Natural killer cell treated with Interleukin-12 subunit alpha and Interleukin-12 subunit beta and Interleukin-15 and Interleukin-18, amount 100 ng/mL, for 72 hours (primary cell): ENCODE measurements around the gene DUSP15. TPM values are rescaled to one million over a fixed set of nuclear protein-coding genes. Genes with fewer than 3 reads are reported as not detected.
A peak's percentile ranks its signal among the peaks of the same experiment; 100 is the strongest.

Source experiments
- ATAC-seq, 2 donors: fragments of 150-1000 bp; cut with Tn5 transposase in 1 of 2; sonication (Bioruptor Pico), chemical (Tn5 transposase) in 1 of 2; 2 replicates each; pipeline ENCODE4 v1.10.0; 2021
- DNase-seq: peaks from one replicate; pipeline ENCODE4 v3.0.0; 2022; ENCODE audit warnings: low spot score
- H3K27ac Mint-ChIP-seq, 2 donors: 1 replicate in 1 of 2; 2 replicates in 1 of 2; pipeline ENCODE4 v1.8.0; 2022; ENCODE audit warnings: mixed read lengths in 2 of 2, mild to moderate bottlenecking in 1 of 2, moderate library complexity in 1 of 2
- H3K27me3 Mint-ChIP-seq, 2 donors: 1 replicate in 1 of 2; 2 replicates in 1 of 2; pipeline ENCODE4 v1.8.0; 2022; ENCODE audit warnings: mixed read lengths in 2 of 2
- H3K36me3 Mint-ChIP-seq: one replicate; pipeline ENCODE4 v1.8.0; 2022; ENCODE audit warnings: mixed read lengths
- H3K4me1 Mint-ChIP-seq, 2 donors: 1 replicate in 1 of 2; 2 replicates in 1 of 2; pipeline ENCODE4 v1.8.0; 2022; ENCODE audit warnings: low read depth in 2 of 2, mixed read lengths in 2 of 2, mild to moderate bottlenecking in 1 of 2
- H3K4me3 Mint-ChIP-seq: one replicate; pipeline ENCODE4 v1.8.0; 2022; ENCODE audit warnings: mixed read lengths
- H3K9me3 Mint-ChIP-seq: 2 replicates; pipeline ENCODE4 v1.8.0; 2022; ENCODE audit warnings: mixed read lengths
- total RNA-seq, 2 donors: library from RNA; stranded (reverse); gene quantifications; one replicate each; pipeline ENCODE4 v1.2.3, GENCODE V29; 2022

Gene DUSP15
- total RNA-seq, 2 donors from 2014 or later = not detected

GRCh38 chr20:31861135-31861384 lies 9.3 kb downstream of the DUSP15 start:
- Mint-ChIP-seq H3K27ac (no peak overlapping the region), H3K4me3 (no peak overlapping the region), H3K9me3 (no peaks in the 10 kb centered on the region), H3K4me1 (peaks cover 0 to 10% of the 10 kb centered on the region in 2 donors), H3K36me3 (no peaks in the 10 kb centered on the region), H3K27me3 (peaks cover 8 to 15% of the 10 kb centered on the region in 2 donors)
- no peak for DNase-seq
- no peak for ATAC-seq

- Mint-ChIP-seq H3K4me3 (no peak overlapping the region), H3K27ac (no peak overlapping the region)
- no peak for ATAC-seq
These were observed 9.8 kb downstream of the DUSP15 start for GRCh38 chr20:31860390-31861134.

GRCh38 chr20:31859998-31860380 lies 10.3 kb downstream of the DUSP15 start:
- peak overlapping the region; percentile 32 for H3K4me3 Mint-ChIP-seq
- H3K9me3 Mint-ChIP-seq = no peaks in the 10 kb centered on the region
- no peaks in the 10 kb centered on the region for H3K36me3 Mint-ChIP-seq
- peaks cover 8 to 15% of the 10 kb centered on the region in 2 donors for H3K27me3 Mint-ChIP-seq
- H3K27ac Mint-ChIP-seq = no peak overlapping the region
- ATAC-seq (no peak), DNase-seq (no peak)
- peaks cover 0 to 10% of the 10 kb centered on the region in 2 donors for H3K4me1 Mint-ChIP-seq

More at GRCh38 chr20:31860390-31861134, 9.8 kb downstream of the DUSP15 start:
- DNase-seq = no peak
- Mint-ChIP-seq H3K36me3 (no peaks in the 10 kb centered on the region), H3K27me3 (peaks cover 8 to 15% of the 10 kb centered on the region in 2 donors), H3K4me1 (peaks cover 0 to 10% of the 10 kb centered on the region in 2 donors), H3K9me3 (no peaks in the 10 kb centered on the region)

- peak overlapping the region; percentile 32 for H3K4me3 Mint-ChIP-seq
- DNase-seq (no peak), ATAC-seq (no peak)
- no peaks in the 10 kb centered on the region for H3K9me3 Mint-ChIP-seq
- peaks cover 0 to 10% of the 10 kb centered on the region in 2 donors for H3K4me1 Mint-ChIP-seq
- peaks cover 8 to 15% of the 10 kb centered on the region in 2 donors for H3K27me3 Mint-ChIP-seq
- no peak overlapping the region for H3K27ac Mint-ChIP-seq
- H3K36me3 Mint-ChIP-seq = no peaks in the 10 kb centered on the region
These were observed 10.9 kb downstream of the DUSP15 start for GRCh38 chr20:31859266-31859997.

GRCh38 chr20:31858760-31859083 lies 11.6 kb downstream of the DUSP15 start:
- H3K4me3 Mint-ChIP-seq = no peak overlapping the region
- DNase-seq (no peak), ATAC-seq (no peak)
- H3K36me3 Mint-ChIP-seq = no peaks in the 10 kb centered on the region
- no peak overlapping the region for H3K27ac Mint-ChIP-seq
- H3K27me3 Mint-ChIP-seq = peaks cover 10 to 15% of the 10 kb centered on the region in 2 donors
- peaks cover 0 to 10% of the 10 kb centered on the region in 2 donors for H3K4me1 Mint-ChIP-seq
- no peaks in the 10 kb centered on the region for H3K9me3 Mint-ChIP-seq

- H3K27ac Mint-ChIP-seq = no peak overlapping the region
- H3K4me3 Mint-ChIP-seq = no peak overlapping the region
- no peaks in the 10 kb centered on the region for H3K36me3 Mint-ChIP-seq
- DNase-seq = no peak
- peaks cover 11 to 15% of the 10 kb centered on the region in 2 donors for H3K27me3 Mint-ChIP-seq
- no peaks in the 10 kb centered on the region for H3K9me3 Mint-ChIP-seq
- no peak for ATAC-seq
- peaks cover 0 to 10% of the 10 kb centered on the region in 2 donors for H3K4me1 Mint-ChIP-seq
These were observed 12.2 kb downstream of the DUSP15 start for GRCh38 chr20:31857861-31858759.

GRCh38 chr20:31856516-31856915 lies 13.8 kb downstream of the DUSP15 start:
- Mint-ChIP-seq H3K27ac (no peak overlapping the region), H3K27me3 (peaks cover 11 to 16% of the 10 kb centered on the region in 2 donors), H3K4me3 (no peak overlapping the region), H3K9me3 (no peaks in the 10 kb centered on the region), H3K4me1 (peaks cover 0 to 4% of the 10 kb centered on the region in 2 donors), H3K36me3 (no peaks in the 10 kb centered on the region)
- DNase-seq (no peak), ATAC-seq (no peak)

- H3K27ac Mint-ChIP-seq = no peak overlapping the region
- no peak for ATAC-seq
- no peaks in the 10 kb centered on the region for H3K4me1 Mint-ChIP-seq
- no peaks in the 10 kb centered on the region for H3K36me3 Mint-ChIP-seq
- no peak for DNase-seq
- no peaks in the 10 kb centered on the region for H3K9me3 Mint-ChIP-seq
- peaks cover 22 to 26% of the 10 kb centered on the region in 2 donors for H3K27me3 Mint-ChIP-seq
- H3K4me3 Mint-ChIP-seq = no peak overlapping the region
These were observed 16.8 kb downstream of the DUSP15 start for GRCh38 chr20:31853481-31853880.

- Mint-ChIP-seq H3K27me3 (peaks cover 18 to 19% of the 10 kb centered on the region in 2 donors), H3K4me3 (no peak overlapping the region), H3K9me3 (no peaks in the 10 kb centered on the region), H3K36me3 (no peaks in the 10 kb centered on the region), H3K27ac (no peak overlapping the region), H3K4me1 (no peaks in the 10 kb centered on the region)
- ATAC-seq = no peak
- no peak for DNase-seq
These were observed 18.9 kb downstream of the DUSP15 start for GRCh38 chr20:31851240-31851955.

GRCh38 chr20:31849306-31849930 lies 20.9 kb downstream of the DUSP15 start:
- Mint-ChIP-seq H3K27ac (no peak overlapping the region), H3K36me3 (no peaks in the 10 kb centered on the region), H3K9me3 (no peaks in the 10 kb centered on the region), H3K27me3 (peaks cover 18 to 19% of the 10 kb centered on the region in 2 donors), H3K4me1 (no peaks in the 10 kb centered on the region), H3K4me3 (no peak overlapping the region)
- no peak for ATAC-seq
- DNase-seq = no peak

- no peak overlapping the region for H3K27ac Mint-ChIP-seq
- H3K27me3 Mint-ChIP-seq = peaks cover 16 to 19% of the 10 kb centered on the region in 2 donors
- ATAC-seq (no peak), DNase-seq (no peak)
- no peaks in the 10 kb centered on the region for H3K4me1 Mint-ChIP-seq
- H3K36me3 Mint-ChIP-seq = no peaks in the 10 kb centered on the region
- H3K4me3 Mint-ChIP-seq = no peak overlapping the region
- H3K9me3 Mint-ChIP-seq = no peaks in the 10 kb centered on the region
These were observed 22.0 kb downstream of the DUSP15 start for GRCh38 chr20:31848088-31848999.

GRCh38 chr20:31846793-31847138 lies 23.6 kb downstream of the DUSP15 start:
- no peaks in the 10 kb centered on the region for H3K36me3 Mint-ChIP-seq
- H3K4me3 Mint-ChIP-seq = no peak overlapping the region
- no peak overlapping the region for H3K27ac Mint-ChIP-seq

More at GRCh38 chr20:31846793-31847138, 23.6 kb downstream of the DUSP15 start:
- ATAC-seq (no peak), DNase-seq (no peak)
- Mint-ChIP-seq H3K9me3 (no peaks in the 10 kb centered on the region), H3K4me1 (no peaks in the 10 kb centered on the region), H3K27me3 (peaks cover 16 to 19% of the 10 kb centered on the region in 2 donors)
